ENCODE measurements around the gene RABGGTB. TPM values are rescaled to one million over a fixed set of nuclear protein-coding genes. Genes with fewer than 3 reads are reported as not detected.
"Not testable (repeated sequence)": the region's sequence is repeated elsewhere in the genome, so short reads cannot be mapped to it uniquely, and the experiment has no call there.

Gene RABGGTB
- 124 TPM for polyA plus RNA-seq (2012; ENCODE audit: insufficient read depth, insufficient read length)

- DNase-seq (ENCODE audit: low read depth, low spot score) = peak; percentile 96
- peak within 1 kb of the TSS; percentile 96 for H3K4me3 ChIP-seq (ENCODE audit: low read length)
Observed at GRCh38 chr1:75785983-75786853, at the start of gene RABGGTB. Gene RABGGTB, plus strand, starts transcription at chr1:75786256. Its CDS starts 16 bp downstream, at chr1:75786272.

GRCh38 chr1:75742047-75742625, 43.9 kb upstream of the RABGGTB start:
- no peak overlapping the region for H3K4me3 ChIP-seq (ENCODE audit: low read length)
- no peak for DNase-seq (ENCODE audit: low read depth, low spot score)

DNA sequence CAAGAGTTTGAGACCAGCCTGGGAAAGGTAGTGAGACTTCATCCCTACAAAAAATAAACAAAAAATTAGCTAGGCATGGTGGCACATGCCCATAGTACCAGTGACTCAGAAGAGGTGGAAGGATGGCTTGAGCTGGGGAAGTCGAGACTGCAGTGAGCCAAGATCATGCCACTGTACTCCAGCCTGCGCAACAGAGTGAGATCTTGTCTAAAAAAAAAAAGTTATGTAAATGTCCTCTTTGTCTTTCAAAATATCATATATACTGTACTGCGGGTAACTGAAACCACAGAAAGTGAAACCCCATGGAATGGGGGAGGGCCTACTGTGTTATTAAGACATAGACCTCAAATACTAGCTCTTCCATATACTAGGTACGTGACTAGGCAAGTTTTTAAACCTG, 40.8 kb upstream of the RABGGTB start:
- no peak overlapping the region for H3K4me3 ChIP-seq (ENCODE audit: low read length)
- peak; percentile 45 for DNase-seq (ENCODE audit: low read depth, low spot score)

DNA sequence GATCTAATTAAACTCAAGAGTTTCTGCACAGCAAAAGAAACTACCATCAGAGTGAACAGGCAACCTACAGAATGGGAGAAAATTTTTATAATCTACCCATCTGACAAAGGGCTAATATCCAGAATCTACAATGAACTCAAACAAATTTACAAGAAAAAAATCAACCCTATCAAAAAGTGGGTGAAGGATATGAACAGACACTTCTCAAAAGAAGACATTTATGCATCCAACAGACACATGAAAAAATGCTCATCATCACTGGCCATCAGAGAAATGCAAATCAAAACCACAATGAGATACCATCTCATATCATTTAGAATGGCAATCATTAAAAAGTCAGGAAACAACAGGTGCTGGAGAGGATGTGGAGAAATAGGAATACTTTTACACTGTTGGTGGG, 28.8 kb upstream of the RABGGTB start:
- not testable (repeated sequence) for H3K4me3 ChIP-seq (ENCODE audit: low read length); DNase-seq (ENCODE audit: low read depth, low spot score)

- DNase-seq (ENCODE audit: low read depth, low spot score); H3K4me3 ChIP-seq (ENCODE audit: low read length): not testable (repeated sequence)
Observed at GRCh38 chr1:75758543-75758942, 27.5 kb upstream of the RABGGTB start.

- DNase-seq (ENCODE audit: low read depth, low spot score) = no peak
- H3K4me3 ChIP-seq (ENCODE audit: low read length) = no peak overlapping the region
Observed at GRCh38 chr1:75764057-75764655, 21.9 kb upstream of the RABGGTB start.

DNA sequence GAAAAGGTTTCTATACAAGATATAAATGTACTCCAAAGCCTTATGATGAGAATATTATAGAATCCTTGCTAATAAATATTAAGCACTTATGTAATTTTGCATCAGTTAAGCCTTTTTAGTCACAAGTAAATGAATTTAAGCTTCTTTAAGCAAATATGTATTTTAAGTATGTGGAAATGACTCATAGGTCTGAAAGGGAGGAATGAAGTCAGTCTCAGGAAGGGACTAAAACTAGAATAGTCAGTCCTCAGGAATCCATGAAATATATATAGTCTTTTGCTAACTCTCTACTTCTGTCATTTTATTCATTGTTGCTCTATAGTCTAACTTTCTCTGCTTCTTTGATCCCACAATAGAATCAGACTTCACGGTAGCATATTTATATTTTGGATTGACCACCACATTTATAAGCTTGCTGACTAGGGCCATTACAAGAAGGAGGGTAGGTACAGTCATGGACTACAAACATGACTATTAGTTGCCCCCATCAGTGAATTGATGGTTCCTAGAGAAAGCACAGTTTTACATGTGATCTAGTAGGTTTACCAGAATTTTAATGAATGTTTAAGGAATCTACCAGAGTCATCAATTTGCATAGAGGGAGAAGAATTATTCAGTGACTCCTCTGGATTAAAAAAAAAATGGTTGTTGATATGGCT, 20.2 kb upstream of the RABGGTB start:
- H3K4me3 ChIP-seq (ENCODE audit: low read length) = no peak overlapping the region
- DNase-seq (ENCODE audit: low read depth, low spot score) = no peak

GRCh38 chr1:75768016-75768415, 18.0 kb upstream of the RABGGTB start:
- no peak overlapping the region for H3K4me3 ChIP-seq (ENCODE audit: low read length)
- no peak for DNase-seq (ENCODE audit: low read depth, low spot score)

- no peak overlapping the region for H3K4me3 ChIP-seq (ENCODE audit: low read length)
- no peak for DNase-seq (ENCODE audit: low read depth, low spot score)
Observed at GRCh38 chr1:75770761-75771160, 15.3 kb upstream of the RABGGTB start.

DNA sequence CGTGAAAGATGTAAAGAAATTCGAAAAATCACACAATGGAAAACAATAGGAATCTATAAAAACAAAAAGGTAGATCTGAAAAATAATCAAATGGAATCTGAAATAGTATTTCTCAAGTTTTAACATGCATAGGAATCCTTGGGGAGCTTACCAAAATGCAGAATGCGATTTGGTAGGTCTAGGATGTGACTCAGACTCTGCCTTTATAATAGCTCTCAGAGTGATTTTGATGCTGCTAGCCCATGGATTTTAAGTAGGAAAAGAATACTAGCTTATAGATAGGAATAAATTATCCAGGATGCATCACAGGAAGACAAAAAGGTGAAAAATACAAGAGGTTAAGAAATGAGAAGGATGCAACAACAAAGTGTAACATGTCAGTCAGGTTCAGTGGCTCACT, 14.1 kb upstream of the RABGGTB start:
- no peak for DNase-seq (ENCODE audit: low read depth, low spot score)
- no peak overlapping the region for H3K4me3 ChIP-seq (ENCODE audit: low read length)

DNA sequence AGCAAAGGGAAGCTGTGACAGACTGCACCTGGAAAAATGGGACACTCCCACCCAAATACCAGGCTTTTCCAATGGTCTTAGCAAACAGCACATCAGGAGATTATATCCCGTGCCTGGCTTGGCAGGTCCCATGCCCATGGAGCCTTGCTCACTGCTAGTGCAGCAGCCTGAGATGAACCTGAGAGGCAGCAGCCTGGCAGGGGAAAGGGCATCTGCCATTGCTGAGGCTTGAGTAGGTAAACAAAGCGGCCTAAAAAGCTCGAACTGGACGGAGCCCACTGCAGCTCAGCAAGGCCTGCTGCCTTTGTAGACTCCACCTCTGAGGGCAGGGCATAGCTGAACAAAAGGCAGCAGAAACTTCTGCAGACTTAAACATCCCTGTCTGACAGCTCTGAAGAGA, 8.2 kb upstream of the RABGGTB start:
- H3K4me3 ChIP-seq (ENCODE audit: low read length); DNase-seq (ENCODE audit: low read depth, low spot score): not testable (repeated sequence)

DNA sequence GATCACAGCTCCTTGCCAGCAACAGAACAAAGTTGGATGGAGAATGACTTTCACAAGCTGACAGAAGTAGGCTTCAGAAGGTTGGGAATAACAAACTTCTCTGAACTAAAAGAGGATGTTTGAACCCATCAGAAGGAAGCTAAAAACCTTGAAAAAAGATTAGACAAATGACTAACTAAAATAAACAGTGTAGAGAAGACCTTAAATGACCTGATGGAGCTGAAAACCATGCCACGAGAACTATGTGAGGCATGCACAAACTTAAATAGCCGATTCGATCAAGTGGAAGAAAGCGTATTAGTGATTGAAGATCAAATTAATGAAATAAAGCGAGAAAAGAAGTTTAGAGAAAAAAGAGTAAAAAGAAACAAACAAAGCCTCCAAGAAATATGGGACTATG, 7.4 kb upstream of the RABGGTB start:
- not testable (repeated sequence) for H3K4me3 ChIP-seq (ENCODE audit: low read length); DNase-seq (ENCODE audit: low read depth, low spot score)

GRCh38 chr1:75780183-75780582, 5.9 kb upstream of the RABGGTB start:
- not testable (repeated sequence) for H3K4me3 ChIP-seq (ENCODE audit: low read length); DNase-seq (ENCODE audit: low read depth, low spot score)

DNA sequence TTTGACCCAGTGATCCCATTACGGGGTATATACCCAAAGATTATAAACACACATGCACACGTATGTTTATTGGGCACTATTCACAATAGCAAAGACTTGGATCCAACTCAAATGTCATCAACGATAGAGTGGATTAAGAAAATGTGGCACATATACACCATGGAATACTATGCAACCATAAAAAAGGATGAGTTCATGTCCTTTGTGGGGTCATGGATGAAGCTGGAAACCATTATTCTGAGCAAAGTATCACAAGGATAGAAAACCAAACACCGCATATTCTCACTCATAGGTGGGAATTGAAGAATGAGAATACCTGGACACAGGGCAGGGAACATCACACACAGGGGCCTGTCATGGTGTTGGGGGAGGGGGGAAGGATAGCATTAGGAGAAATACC, 2.1 kb upstream of the RABGGTB start:
- H3K4me3 ChIP-seq (ENCODE audit: low read length) = peak overlapping the region; percentile 96
- not testable (repeated sequence) for DNase-seq (ENCODE audit: low read depth, low spot score)

GRCh38 chr1:75785320-75785982, 605 bp upstream of the RABGGTB start:
- peak overlapping the region; percentile 96 for H3K4me3 ChIP-seq (ENCODE audit: low read length)
- no peak for DNase-seq (ENCODE audit: low read depth, low spot score)

GRCh38 chr1:75786901-75787493, 941 bp downstream of the RABGGTB start:
- no peak for DNase-seq (ENCODE audit: low read depth, low spot score)
- H3K4me3 ChIP-seq (ENCODE audit: low read length) = peak overlapping the region; percentile 96

DNA sequence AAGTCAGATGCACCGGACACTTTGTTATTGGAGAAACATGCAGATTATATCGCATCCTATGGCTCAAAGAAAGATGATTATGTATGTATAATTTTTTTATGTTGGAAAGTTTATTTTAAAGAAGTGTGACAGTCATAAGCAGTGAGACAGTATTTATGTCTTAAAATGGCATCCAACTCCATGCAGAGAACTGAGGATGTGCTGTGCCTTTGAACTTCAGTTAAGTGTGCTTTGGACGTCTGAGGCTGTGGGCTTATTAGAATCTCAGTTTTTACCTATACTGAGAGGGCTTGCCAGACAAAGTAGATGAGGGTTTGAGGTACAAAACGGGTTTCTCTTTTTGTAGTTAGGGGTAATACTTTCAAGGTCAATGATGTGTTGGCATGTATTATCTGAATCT, 1.5 kb downstream of the RABGGTB start:
- H3K4me3 ChIP-seq (ENCODE audit: low read length) = peak overlapping the region; percentile 96
- no peak for DNase-seq (ENCODE audit: low read depth, low spot score)

DNA sequence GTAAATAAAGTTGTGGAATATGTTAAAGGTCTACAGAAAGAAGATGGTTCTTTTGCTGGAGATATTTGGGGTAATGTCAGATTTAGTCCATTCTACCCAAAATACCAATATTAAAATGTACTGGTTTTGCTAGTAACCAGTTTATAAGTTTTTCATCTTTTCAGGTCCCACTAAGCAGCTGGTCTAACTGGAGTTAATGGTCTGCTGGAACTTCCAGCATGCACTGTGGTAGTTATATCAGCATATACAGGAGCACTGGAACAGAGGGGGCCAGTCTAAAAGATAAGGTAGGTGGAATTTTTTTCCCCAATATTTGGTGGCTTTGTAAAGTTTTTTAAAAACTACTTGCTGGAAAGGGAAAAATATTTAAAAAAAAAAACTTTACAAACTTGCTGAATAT, 3.9 kb downstream of the RABGGTB start:
- DNase-seq (ENCODE audit: low read depth, low spot score) = no peak
- no peak overlapping the region for H3K4me3 ChIP-seq (ENCODE audit: low read length)

DNA sequence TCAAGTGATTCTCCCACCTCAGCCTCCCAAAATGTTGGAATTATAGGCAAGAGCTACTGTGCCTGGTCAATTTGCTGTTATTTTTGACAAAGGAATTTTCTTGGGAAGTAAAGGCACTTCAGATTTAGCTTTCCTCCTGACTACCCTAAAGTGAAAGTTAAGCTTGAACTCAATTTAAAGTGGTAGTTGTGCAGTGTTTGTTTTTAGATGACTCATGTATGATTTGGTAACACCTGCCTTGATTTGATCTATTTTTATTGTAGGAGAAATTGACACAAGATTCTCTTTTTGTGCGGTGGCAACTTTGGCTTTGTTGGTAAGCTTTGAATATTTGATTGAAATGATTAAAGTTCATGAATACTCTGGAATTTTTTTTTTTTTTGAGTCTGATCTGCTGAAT, 5.0 kb downstream of the RABGGTB start:
- H3K4me3 ChIP-seq (ENCODE audit: low read length) = no peak overlapping the region
- no peak for DNase-seq (ENCODE audit: low read depth, low spot score)
